Measurements from ENCODE around the gene DDX3X. TPM values are rescaled to one million over a fixed set of nuclear protein-coding genes. Genes with fewer than 3 reads are reported as not detected.

DDX3X gene
- total RNA-seq, 1 donor from 2014 or later = 201 TPM

DNA sequence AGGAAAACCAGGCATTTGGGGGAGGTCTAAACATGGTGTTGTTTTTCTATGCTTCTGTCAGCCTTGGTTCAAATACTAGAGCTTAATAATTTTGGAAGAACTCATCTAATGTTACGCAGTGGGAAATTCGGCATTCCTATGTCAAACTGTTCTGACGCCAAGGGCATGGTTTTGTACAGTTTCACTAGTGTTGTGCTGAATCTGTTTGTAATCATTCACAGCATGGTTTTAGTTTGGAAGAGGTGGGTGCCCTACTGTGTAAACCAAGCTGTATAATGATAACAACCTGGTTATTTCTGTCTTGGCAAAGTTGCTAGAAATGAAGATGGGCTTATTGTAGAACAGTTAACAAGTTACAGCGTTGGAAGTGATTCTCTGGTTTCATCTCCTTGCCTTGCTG, 5.2 kb downstream of the DDX3X start:
- no peak for DNase-seq (ENCODE audit: low spot score)
- Mint-ChIP-seq H3K27ac (ENCODE audit: unreplicated experiment) (peak overlapping the region; percentile 3), H3K9me3 (ENCODE audit: low read depth) (peaks cover 2% of the 10 kb centered on the region), H3K4me1 (ENCODE audit: low read depth) (peaks cover 40% of the 10 kb centered on the region), H3K27me3 (ENCODE audit: low read depth) (no peaks in the 10 kb centered on the region), H3K36me3 (ENCODE audit: low read depth) (peaks cover 19% of the 10 kb centered on the region), H3K4me3 (ENCODE audit: unreplicated experiment) (no peak overlapping the region)
- TF ChIP-seq CTCF (IDR thresholded peaks at IDR 0.05) = no peak

DNA sequence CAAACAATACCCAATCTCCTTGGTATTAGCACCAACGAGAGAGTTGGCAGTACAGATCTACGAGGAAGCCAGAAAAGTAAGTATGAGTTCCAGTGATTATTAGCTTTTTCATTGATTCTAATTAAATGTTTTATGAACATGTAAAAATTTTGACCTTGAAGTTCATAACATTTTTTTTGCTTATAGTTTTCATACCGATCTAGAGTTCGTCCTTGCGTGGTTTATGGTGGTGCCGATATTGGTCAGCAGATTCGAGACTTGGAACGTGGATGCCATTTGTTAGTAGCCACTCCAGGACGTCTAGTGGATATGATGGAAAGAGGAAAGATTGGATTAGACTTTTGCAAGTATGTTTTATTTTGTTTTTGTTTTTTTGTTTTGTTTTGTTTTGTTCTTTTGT, 10.1 kb downstream of the DDX3X start:
- TF ChIP-seq CTCF (IDR thresholded peaks at IDR 0.05) = no peak
- Mint-ChIP-seq H3K9me3 (ENCODE audit: low read depth) (no peaks in the 10 kb centered on the region), H3K36me3 (ENCODE audit: low read depth) (peaks cover 31% of the 10 kb centered on the region)

DNA sequence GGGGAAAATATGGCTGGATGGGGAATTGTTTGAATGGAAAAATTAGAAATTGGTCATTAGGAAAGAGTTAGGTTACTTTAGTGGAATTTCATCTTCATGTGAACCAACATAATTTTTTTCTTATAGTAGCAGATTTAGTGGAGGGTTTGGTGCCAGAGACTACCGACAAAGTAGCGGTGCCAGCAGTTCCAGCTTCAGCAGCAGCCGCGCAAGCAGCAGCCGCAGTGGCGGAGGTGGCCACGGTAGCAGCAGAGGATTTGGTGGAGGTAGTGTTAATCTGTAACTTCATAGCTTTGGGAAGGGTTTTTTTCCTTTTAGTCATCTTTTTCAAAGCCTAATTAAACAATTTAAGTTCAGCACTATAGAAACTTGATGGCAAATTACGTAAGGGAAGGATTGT, 13.2 kb downstream of the DDX3X start:
- no peak overlapping the region for H3K27ac Mint-ChIP-seq (ENCODE audit: unreplicated experiment)
- H3K4me3 Mint-ChIP-seq (ENCODE audit: unreplicated experiment) = no peak overlapping the region
- no peak for TF ChIP-seq CTCF (IDR thresholded peaks at IDR 0.05)
- peaks cover 26% of the 10 kb centered on the region for H3K4me1 Mint-ChIP-seq (ENCODE audit: low read depth)
- no peak for DNase-seq (ENCODE audit: low spot score)
- no peaks in the 10 kb centered on the region for H3K27me3 Mint-ChIP-seq (ENCODE audit: low read depth)
- no peaks in the 10 kb centered on the region for H3K9me3 Mint-ChIP-seq (ENCODE audit: low read depth)
- peaks cover 29% of the 10 kb centered on the region for H3K36me3 Mint-ChIP-seq (ENCODE audit: low read depth)

More for the DNA sequence above, 10.1 kb downstream of the DDX3X start:
- DNase-seq (ENCODE audit: low spot score) = no peak
- no peak overlapping the region for H3K4me3 Mint-ChIP-seq (ENCODE audit: unreplicated experiment)
- no peak overlapping the region for H3K27ac Mint-ChIP-seq (ENCODE audit: unreplicated experiment)
- no peaks in the 10 kb centered on the region for H3K27me3 Mint-ChIP-seq (ENCODE audit: low read depth)
- H3K4me1 Mint-ChIP-seq (ENCODE audit: low read depth) = peaks cover 9% of the 10 kb centered on the region

DNA sequence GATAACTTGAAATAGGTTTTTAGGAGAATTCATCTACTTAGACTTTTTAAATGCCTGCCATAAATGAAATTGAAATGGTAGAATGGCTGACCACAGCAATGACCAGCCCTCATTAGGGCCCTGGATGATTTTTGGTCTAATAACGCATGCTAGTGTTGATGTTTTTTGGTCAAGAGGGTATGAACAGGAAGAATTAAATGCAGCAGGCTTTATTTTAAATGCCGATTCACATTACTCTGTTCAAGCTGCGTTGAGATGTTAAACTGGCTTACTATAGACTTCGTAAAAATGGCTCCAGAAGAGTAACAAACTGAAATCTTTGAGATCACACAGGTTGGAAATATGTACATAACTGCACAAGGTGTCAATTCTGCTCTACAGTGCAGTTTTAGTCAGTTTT, 14.6 kb downstream of the DDX3X start:
- Mint-ChIP-seq H3K4me1 (ENCODE audit: low read depth) (peaks cover 26% of the 10 kb centered on the region), H3K36me3 (ENCODE audit: low read depth) (peaks cover 24% of the 10 kb centered on the region), H3K27me3 (ENCODE audit: low read depth) (no peaks in the 10 kb centered on the region), H3K27ac (ENCODE audit: unreplicated experiment) (no peak overlapping the region), H3K4me3 (ENCODE audit: unreplicated experiment) (no peak overlapping the region), H3K9me3 (ENCODE audit: low read depth) (no peaks in the 10 kb centered on the region)
- no peak for DNase-seq (ENCODE audit: low spot score)
- TF ChIP-seq CTCF (IDR thresholded peaks at IDR 0.05) = no peak

GRCh38 chrX:41350150-41350975, 16.4 kb downstream of the DDX3X start:
- no peak for DNase-seq (ENCODE audit: low spot score)
- no peak for TF ChIP-seq CTCF (IDR thresholded peaks at IDR 0.05)
- no peaks in the 10 kb centered on the region for H3K27me3 Mint-ChIP-seq (ENCODE audit: low read depth)
- no peaks in the 10 kb centered on the region for H3K9me3 Mint-ChIP-seq (ENCODE audit: low read depth)
- H3K36me3 Mint-ChIP-seq (ENCODE audit: low read depth) = peaks cover 17% of the 10 kb centered on the region
- peak overlapping the region; percentile 73 for H3K27ac Mint-ChIP-seq (ENCODE audit: unreplicated experiment)
- no peak overlapping the region for H3K4me3 Mint-ChIP-seq (ENCODE audit: unreplicated experiment)
- H3K4me1 Mint-ChIP-seq (ENCODE audit: low read depth) = peaks cover 26% of the 10 kb centered on the region

All from chondrocyte (in vitro differentiated cells).